Stimulated activated CD8-positive, alpha-beta memory T cell treated with anti-CD3 and anti-CD28 coated beads, Interleukin-2, amount 100 ng/mL, for 1 hour (primary cell): Measurements from ENCODE around the gene BRD7.

ENCODE experiments used
- DNase-seq, 2 donors: peaks; one replicate each; pipeline ENCODE4 v3.0.0-alpha.2; 2020; ENCODE audit warnings: low read depth in 2 of 2

Gene BRD7

DNA sequence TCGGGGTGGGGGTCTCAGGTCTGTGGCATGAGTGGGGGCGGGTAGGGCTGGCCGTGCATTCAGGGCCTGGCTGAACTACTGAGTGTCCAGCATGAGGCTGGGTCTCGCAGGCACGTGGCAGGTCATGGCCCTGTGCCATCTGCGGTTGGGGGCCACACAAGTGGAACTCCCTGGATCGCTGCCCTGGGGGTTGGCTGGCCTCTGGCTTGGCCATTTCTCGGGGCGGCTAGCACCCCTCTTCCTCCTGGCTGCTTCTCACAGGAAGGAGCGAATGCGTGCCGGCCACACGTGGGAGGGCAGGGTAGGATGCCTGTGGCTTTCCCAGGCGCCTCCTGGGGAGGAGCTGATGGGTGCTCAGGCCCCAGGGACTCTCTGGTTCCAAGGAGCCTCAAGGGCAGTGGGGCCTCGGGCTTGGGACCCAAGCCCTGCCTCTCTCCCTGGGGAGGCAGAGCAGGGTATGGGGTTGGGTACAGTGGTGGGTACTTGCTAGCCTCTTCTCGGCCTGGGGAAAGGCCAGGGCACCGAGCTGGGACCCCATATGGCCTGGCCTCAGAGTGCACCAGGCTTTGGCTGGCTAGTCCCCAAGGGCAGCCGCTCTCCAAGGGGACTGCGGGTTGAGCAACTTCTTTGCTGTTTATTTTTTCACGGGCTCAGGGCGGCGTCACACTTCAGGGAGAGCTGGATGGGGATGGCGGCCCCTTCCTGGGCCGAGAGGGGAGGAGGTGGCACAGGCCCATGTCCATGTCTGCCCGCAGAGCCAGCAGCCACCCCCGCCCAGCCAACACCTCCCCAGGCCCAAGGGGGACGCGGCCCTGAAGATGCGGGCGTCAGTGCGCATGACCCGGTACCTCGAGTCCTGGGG lies 65.0 kb downstream of the BRD7 start:
- DNase-seq, result no peak

GRCh38 chr16:50303041-50303604 lies 65.7 kb downstream of the BRD7 start:
- DNase-seq, result no peak

GRCh38 chr16:50302472-50303005 lies 66.2 kb downstream of the BRD7 start:
- DNase-seq, result no peak

DNA sequence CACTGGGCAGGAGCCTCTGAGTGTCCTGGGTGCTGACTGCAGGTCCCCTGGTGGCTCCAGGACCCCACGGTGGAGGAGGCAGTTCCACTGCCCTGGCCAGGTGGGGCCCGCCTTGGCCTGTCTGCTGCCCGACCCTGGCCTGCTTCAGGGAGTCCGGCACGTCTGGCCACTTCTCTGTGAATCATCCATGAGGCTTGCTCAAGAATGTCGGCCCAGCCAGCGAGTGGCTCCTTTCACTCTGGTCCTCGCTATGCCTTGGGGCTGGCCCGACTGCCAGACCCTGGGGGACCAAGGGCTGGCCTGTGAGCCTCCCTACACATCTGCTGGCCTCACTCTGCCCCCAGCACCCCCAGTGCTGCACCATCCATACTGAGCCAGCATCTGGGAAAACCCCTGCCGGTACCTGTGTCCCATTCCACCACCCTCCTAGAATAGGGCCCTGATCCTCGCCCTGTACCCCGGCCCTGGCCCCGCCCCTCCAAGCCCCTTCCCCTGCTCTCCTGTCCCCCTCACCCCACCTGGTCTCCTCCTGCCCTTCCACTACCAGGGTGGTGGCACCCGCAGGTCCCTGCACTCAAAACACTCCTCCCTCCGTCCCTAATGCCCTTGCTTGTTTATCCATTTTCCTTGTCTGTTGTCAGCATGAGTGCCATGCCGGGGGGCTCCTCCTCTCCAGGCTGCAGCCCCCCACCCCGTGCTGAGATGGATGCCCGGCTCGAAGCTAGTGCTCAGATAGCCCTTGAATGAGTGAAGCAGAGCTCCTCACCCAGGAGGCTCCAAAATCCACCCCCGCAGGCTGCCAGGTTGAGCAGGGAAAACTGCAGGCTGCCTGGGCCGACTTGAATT lies 66.9 kb downstream of the BRD7 start:
- DNase-seq, result no peak

- DNase-seq, result no peak
Observed at GRCh38 chr16:50300942-50301625, 67.7 kb downstream of the BRD7 start.

DNA sequence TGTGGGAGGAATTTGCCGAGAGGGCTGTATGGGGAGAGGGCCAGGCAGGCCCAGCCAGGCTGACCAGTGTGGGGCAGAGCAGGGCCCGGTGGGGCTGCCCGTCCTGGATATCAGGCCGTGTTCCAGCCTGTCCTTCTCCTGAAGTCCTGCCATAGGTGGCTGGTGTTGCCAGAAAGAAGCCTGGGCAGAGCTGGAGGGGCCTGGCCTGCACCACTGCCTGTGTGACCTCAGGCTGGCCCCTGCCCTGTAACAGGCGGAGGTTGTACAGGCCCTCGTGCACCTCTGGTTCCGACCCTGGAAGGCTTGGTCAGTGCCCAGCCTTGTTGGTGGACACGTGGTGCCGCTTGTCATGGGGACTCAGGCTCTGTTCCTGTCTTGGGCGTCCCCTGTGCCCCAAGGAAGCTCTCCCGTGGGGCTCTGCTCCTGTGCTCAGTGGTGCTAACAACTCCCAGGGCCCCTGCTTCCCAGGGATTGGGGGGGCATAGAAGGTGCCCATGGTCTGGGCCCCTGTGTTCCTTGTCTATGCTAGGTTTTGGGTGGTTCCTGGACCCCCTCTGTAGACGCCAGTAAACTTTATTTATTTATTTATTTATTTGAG lies 69.2 kb downstream of the BRD7 start:
- DNase-seq, result no peak

DNA sequence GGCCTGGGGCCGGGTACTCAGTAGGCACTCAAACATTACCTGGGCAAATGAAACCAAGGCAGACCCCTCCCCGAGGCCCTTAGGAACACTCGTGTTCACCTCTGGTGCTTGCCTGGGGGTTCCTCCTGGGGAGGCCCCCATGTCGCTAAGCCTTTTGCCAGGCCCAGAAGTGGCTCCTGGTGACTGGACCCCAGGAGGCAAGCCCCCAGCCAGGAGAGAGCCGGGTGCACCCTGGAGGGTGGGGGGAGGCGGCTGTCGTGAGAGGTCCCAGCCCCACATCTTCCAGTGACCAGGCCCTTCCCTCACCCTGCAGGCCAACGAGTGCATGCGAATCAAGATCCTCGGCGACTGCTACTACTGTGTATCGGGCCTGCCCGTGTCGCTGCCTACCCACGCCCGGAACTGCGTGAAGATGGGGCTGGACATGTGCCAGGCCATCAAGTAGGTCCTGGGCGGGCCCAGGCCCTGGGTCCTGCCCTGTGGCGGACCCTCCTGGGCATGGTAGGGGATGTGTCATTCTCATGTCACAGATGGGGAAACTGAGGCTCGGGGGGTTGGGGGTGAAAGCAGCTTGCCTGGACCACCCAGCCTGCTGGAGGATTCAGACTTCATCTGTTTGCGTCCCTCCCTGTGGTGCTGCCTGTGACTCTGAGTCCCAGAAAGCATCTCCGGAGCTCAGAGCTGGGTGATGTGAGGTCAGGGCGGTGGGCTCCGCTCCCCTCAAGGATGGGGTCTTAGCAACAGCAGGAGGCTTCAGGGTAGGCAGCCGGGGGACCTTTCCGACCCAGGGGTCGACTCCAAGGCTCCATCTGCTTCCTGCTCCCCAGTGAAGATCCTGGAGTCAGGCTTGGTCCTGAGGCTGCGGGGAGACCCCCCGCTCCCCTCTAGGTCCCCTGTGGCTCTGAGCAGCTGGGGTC lies 69.9 kb downstream of the BRD7 start:
- no peak for DNase-seq

- DNase-seq, result no peak
Observed at GRCh38 chr16:50298075-50298460, 70.7 kb downstream of the BRD7 start.

GRCh38 chr16:50297301-50298074 lies 71.3 kb downstream of the BRD7 start:
- no peak for DNase-seq

- no peak for DNase-seq
Observed at GRCh38 chr16:50296807-50297206, 72.0 kb downstream of the BRD7 start.

DNA sequence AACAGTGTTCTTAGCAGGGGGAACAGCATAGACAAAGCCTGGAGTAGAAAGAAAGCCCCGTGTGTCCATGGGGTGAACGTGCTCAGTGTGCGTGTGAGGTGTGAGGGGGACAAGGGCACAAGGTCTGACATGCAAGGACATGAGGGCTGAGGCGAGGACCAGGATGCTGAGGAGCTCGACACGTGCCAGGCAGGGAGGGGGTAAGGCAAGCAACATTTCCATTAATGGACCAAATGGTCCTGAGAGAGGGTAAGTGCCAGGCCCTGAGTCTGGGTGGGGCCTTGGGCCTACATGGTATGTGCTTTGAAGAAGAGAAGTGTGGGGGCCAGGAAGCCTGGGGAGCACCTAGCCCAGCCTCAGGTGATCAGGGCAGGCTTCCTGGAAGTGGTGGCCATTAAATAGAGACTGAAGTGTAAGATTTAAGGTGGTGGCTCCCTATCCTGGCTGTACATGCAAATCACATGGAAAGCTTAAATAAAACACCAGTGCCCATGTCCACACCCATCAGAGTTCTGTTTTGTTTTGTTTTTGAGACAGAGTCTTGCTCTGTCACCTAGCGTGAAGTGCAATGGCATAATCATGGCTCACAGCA lies 73.2 kb downstream of the BRD7 start:
- DNase-seq, result no peak

GRCh38 chr16:50294955-50295354 lies 73.8 kb downstream of the BRD7 start:
- DNase-seq, result no peak

GRCh38 chr16:50293994-50294855 lies 74.6 kb downstream of the BRD7 start:
- DNase-seq, result no peak

DNA sequence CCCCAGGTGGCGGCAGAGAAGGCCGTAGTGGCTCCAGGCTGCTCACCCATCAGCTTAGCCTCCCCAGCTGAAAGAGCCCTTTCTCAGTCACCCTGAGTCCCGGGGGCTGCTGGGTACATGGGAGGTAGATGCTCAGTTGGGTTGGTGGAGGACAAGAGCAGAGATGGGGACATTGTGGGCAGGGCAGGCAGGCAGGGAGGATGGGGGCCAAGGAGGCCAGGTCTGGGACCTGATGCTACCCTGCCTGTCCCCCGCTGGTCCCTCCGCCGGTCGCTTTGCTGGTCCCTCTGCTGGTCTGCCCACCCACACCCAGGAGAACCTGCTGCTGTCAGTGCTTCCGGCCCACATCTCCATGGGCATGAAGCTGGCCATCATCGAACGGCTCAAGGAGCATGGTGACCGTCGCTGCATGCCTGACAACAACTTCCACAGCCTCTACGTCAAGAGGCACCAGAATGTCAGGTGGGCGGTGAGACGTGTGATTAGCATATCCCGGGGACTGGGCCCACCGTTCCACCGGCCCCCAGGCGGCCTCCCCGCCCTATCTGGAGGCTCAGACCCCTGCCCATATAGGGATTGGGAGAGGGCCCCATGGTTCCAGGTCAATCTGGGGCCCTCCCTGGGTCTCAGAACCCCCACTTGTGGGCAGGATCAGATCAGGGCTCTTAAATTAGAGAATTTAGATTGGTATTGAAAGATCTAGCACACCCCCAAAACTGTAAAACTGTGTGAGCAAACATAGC lies 75.6 kb downstream of the BRD7 start:
- DNase-seq, result no peak

GRCh38 chr16:50292566-50292948 lies 76.2 kb downstream of the BRD7 start:
- DNase-seq, result no peak

GRCh38 chr16:50291719-50292565 lies 76.8 kb downstream of the BRD7 start:
- no peak for DNase-seq
